Neural cell (in vitro differentiated cells): ENCODE results near the gene PTPRZ1. TPM values are rescaled to one million over a fixed set of nuclear protein-coding genes. Genes with fewer than 3 reads are reported as not detected.

Experiments used
- H2AFZ ChIP-seq: fragments of 200-600, 300-800 bp; sonication (generic), shearing (Covaris generic); 2 replicates; pipeline ENCODE4 v1.6.0; 2014; ENCODE audit warnings: low read depth, mild to moderate bottlenecking, antibody characterized with exemption, low read length, moderate library complexity
- H3F3A ChIP-seq: fragments of 200-600 bp; shearing (Covaris generic); 2 replicates; pipeline ENCODE4 v1.6.1; 2016; ENCODE audit warnings: mild to moderate bottlenecking, moderate library complexity, mixed read lengths, antibody characterized with exemption, low read length; ENCODE audit not compliant: insufficient read depth, poor library complexity, severe bottlenecking
- H3K27ac ChIP-seq: fragments of 200-600, 300-800 bp; sonication (generic), shearing (Covaris generic); 2 replicates; pipeline ENCODE4 v1.5.1; 2014; ENCODE audit warnings: mild to moderate bottlenecking, low read length, moderate library complexity
- H3K27me3 ChIP-seq: fragments of 300-800, 200-600 bp; sonication (generic), shearing (Covaris generic); 2 replicates; pipeline ENCODE4 v1.6.0; 2014; ENCODE audit warnings: mild to moderate bottlenecking, low read depth, low read length, moderate library complexity; ENCODE audit not compliant: insufficient read depth
- H3K36me3 ChIP-seq: fragments of 300-800, 200-600 bp; sonication (generic), shearing (Covaris generic); 2 replicates; pipeline ENCODE4 v1.5.1; 2014; ENCODE audit warnings: mild to moderate bottlenecking, antibody characterized with exemption, low read length, moderate library complexity; ENCODE audit not compliant: insufficient read depth
- H3K4me2 ChIP-seq: fragments of 300-800, 200-600 bp; sonication (generic), shearing (Covaris generic); 2 replicates; pipeline ENCODE4 v1.6.0; 2014; ENCODE audit warnings: mild to moderate bottlenecking, low read length
- H3K4me3 ChIP-seq: fragments of 300-800, 200-600 bp; sonication (generic), shearing (Covaris generic); 2 replicates; pipeline ENCODE4 v1.5.1; 2014; ENCODE audit warnings: mild to moderate bottlenecking, low read length, moderate library complexity
- H3K79me2 ChIP-seq: fragments of 200-600 bp; shearing (Covaris generic); replicated peaks from 2 replicates; pipeline ENCODE4 v1.6.0; 2014; ENCODE audit warnings: mild to moderate bottlenecking, low read length, moderate library complexity; ENCODE audit not compliant: insufficient read depth
- H3K9ac ChIP-seq: fragments of 300-800, 200-600 bp; sonication (generic), shearing (Covaris generic); 2 replicates; pipeline ENCODE4 v1.6.1; 2016; ENCODE audit warnings: mild to moderate bottlenecking, low read length, mixed read lengths
- H3K9me2 ChIP-seq: fragments of 200-600 bp; shearing (Covaris generic); 2 replicates; pipeline ENCODE4 v1.6.1; 2016; ENCODE audit warnings: mild to moderate bottlenecking, low read length, mixed read lengths; ENCODE audit not compliant: insufficient read depth
- H3K9me3 ChIP-seq: fragments of 200-600, 300-800 bp; sonication (generic), shearing (Covaris generic); 2 replicates; pipeline ENCODE4 v1.6.1; 2016; ENCODE audit warnings: mild to moderate bottlenecking, mixed run types, low read length, moderate library complexity, mixed read lengths
- H4K20me1 ChIP-seq: fragments of 200-600 bp; shearing (Covaris generic); 2 replicates; pipeline ENCODE4 v1.6.1; 2016; ENCODE audit warnings: mild to moderate bottlenecking, mixed run types; ENCODE audit not compliant: insufficient read depth
- CTCF ChIP-seq: fragments of 450-650 bp; IDR thresholded peaks from 2 replicates; pipeline ENCODE4 v1.5.1; 2014; ENCODE audit warnings: antibody characterized with exemption, mild to moderate bottlenecking, moderate library complexity; ENCODE audit not compliant: poor library complexity, severe bottlenecking
- EP300 ChIP-seq: fragments of 450-650 bp; conservative IDR thresholded peaks from 2 replicates; pipeline ENCODE4 v1.6.1; 2014; ENCODE audit warnings: antibody characterized with exemption, mild to moderate bottlenecking, moderate library complexity; ENCODE audit not compliant: poor library complexity, severe bottlenecking
- EZH2 ChIP-seq: fragments of 200-600, 300-800 bp; shearing (Covaris generic), sonication (generic); IDR thresholded peaks from 2 replicates; pipeline ENCODE4 v1.6.1; 2014; ENCODE audit warnings: antibody characterized with exemption, low read length, borderline replicate concordance, mild to moderate bottlenecking; ENCODE audit not compliant: insufficient read depth, poor library complexity, severe bottlenecking
- MXI1 ChIP-seq: fragments of 450-650 bp; conservative IDR thresholded peaks from 2 replicates; pipeline ENCODE4 v1.6.1; 2014; ENCODE audit warnings: antibody characterized with exemption, mild to moderate bottlenecking; ENCODE audit not compliant: poor library complexity, severe bottlenecking
- POLR2AphosphoS5 ChIP-seq: IDR thresholded peaks from 2 replicates; pipeline ENCODE4 v1.6.1; 2012
- RAD21 ChIP-seq: fragments of 450-650 bp; conservative IDR thresholded peaks from 2 replicates; pipeline ENCODE4 v1.6.1; 2014; ENCODE audit warnings: antibody characterized with exemption, mild to moderate bottlenecking, moderate library complexity
- REST ChIP-seq: IDR thresholded peaks from 2 replicates; pipeline ENCODE4 v1.6.1; 2012; ENCODE audit warnings: borderline replicate concordance
- SMC3 ChIP-seq: fragments of 450-650 bp; conservative IDR thresholded peaks from 2 replicates; pipeline ENCODE4 v1.6.1; 2014; ENCODE audit warnings: antibody characterized with exemption, mild to moderate bottlenecking, moderate library complexity; ENCODE audit not compliant: poor library complexity
- TAF1 ChIP-seq: IDR thresholded peaks from 2 replicates; pipeline ENCODE4 v1.6.1; 2012; ENCODE audit warnings: low read depth
- polyA plus RNA-seq: library from polyadenylated mRNA; depleted of rRNA; stranded (reverse); fragments of >200 nt; gene quantifications from 2 replicates; pipeline ENCODE4 v1.2.3, GENCODE V29; 2014

PTPRZ1 gene
- polyA plus RNA-seq, 1 donor from 2014 or later = 11.8 TPM

- H3K9me2 ChIP-seq = no peaks in the 10 kb centered on the region
- no peaks in the 10 kb centered on the region for H3K27me3 ChIP-seq
- no peak overlapping the region for H3K4me3 ChIP-seq
- H3K4me2 ChIP-seq = no peak overlapping the region
- TF ChIP-seq EP300 (no peak), REST (no peak), SMC3 (no peak), TAF1 (no peak), MXI1 (no peak), RAD21 (no peak), CTCF (no peak), EZH2 (no peak), POLR2AphosphoS5 (no peak)
- H2AFZ ChIP-seq = no peak overlapping the region
- no peak overlapping the region for H3K27ac ChIP-seq
- H3K9ac ChIP-seq = no peak overlapping the region
- H3K36me3 ChIP-seq = no peaks in the 10 kb centered on the region
- no peaks in the 10 kb centered on the region for H3F3A ChIP-seq
- H3K9me3 ChIP-seq = no peaks in the 10 kb centered on the region
- peaks cover 29% of the 10 kb centered on the region for H3K79me2 ChIP-seq
- H4K20me1 ChIP-seq = no peaks in the 10 kb centered on the region
Observed at GRCh38 chr7:121953164-121953563, 80.2 kb downstream of the PTPRZ1 start.

GRCh38 chr7:121953601-121954000, 80.6 kb downstream of the PTPRZ1 start:
- Histone ChIP-seq H3K27me3 (no peaks in the 10 kb centered on the region), H3K9me3 (no peaks in the 10 kb centered on the region), H3K9me2 (no peaks in the 10 kb centered on the region), H4K20me1 (no peaks in the 10 kb centered on the region), H3F3A (no peaks in the 10 kb centered on the region), H3K9ac (no peak overlapping the region), H2AFZ (no peak overlapping the region), H3K79me2 (peaks cover 25% of the 10 kb centered on the region), H3K4me3 (no peak overlapping the region), H3K27ac (no peak overlapping the region), H3K4me2 (no peak overlapping the region), H3K36me3 (no peaks in the 10 kb centered on the region)
- TF ChIP-seq CTCF (no peak), RAD21 (no peak), TAF1 (no peak), SMC3 (no peak), REST (no peak)
